Vagina (tissue), 2 donors: ENCODE results near the gene CHRNG. TPM values are rescaled to one million over a fixed set of nuclear protein-coding genes. Genes with fewer than 3 reads are reported as not detected.

Experiments used
- DNase-seq, 2 donors: peaks; one replicate each; pipeline ENCODE4 v3.0.0-alpha.2; 2017; ENCODE audit errors: extremely low spot score in 2 of 2
- H3K27ac ChIP-seq: fragments of 200-600 bp; sonication (generic); one replicate; pipeline ENCODE4 v1.5.1; 2019
- H3K27me3 ChIP-seq: fragments of 200-600 bp; sonication (generic); one replicate; pipeline ENCODE4 v1.5.1; 2019
- H3K36me3 ChIP-seq, 2 donors: fragments of 200-600 bp; sonication (generic); one replicate each; pipeline ENCODE4 v1.5.1; 2017 to 2019
- H3K4me1 ChIP-seq: fragments of 200-600 bp; sonication (generic); one replicate; pipeline ENCODE4 v1.5.1; 2019
- H3K4me3 ChIP-seq, 2 donors: fragments of 200-600 bp; sonication (generic); 1 replicate in 1 of 2; 2 replicates in 1 of 2; pipeline ENCODE4 v1.5.1; 2016 to 2019
- H3K9me3 ChIP-seq: fragments of 200-600 bp; sonication (generic); one replicate; pipeline ENCODE4 v1.5.1; 2019
- CTCF ChIP-seq, 3 experiments: fragments of 450-650 bp in 2 of 3; fragments of 200-600 bp in 1 of 3; sonication (generic) in 1 of 3; IDR thresholded peaks; one replicate each; pipeline ENCODE4 v1.5.1; 2017 to 2019; ENCODE audit warnings: antibody characterized with exemption in 3 of 3, mild to moderate bottlenecking in 2 of 3, moderate library complexity in 2 of 3
- POLR2A ChIP-seq, 2 donors: fragments of 450-650 bp; IDR thresholded peaks; one replicate each; pipeline ENCODE4 v1.6.1; 2017; ENCODE audit warnings: antibody characterized with exemption in 2 of 2, mild to moderate bottlenecking in 2 of 2, moderate library complexity in 2 of 2
- POLR2AphosphoS5 ChIP-seq, 2 donors: sonication (generic); formaldehyde crosslinking; IDR thresholded peaks; one replicate each; pipeline ENCODE4 v1.9.0; 2017; ENCODE audit warnings: antibody characterized with exemption in 2 of 2, mild to moderate bottlenecking in 2 of 2, low read depth in 1 of 2; ENCODE audit not compliant: insufficient read depth in 1 of 2
- intact Hi-C: fragments of 100-400 bp; cut with DNase I; formaldehyde crosslinking; loops from one replicate; pipeline ENCODE4 v1.15.1; 2023
- total RNA-seq: library from RNA; depleted of rRNA; stranded (reverse); fragments of >200 nt; gene quantifications from one replicate; pipeline ENCODE4 v1.2.3, GENCODE V29; 2016

CHRNG gene
- total RNA-seq, 1 donor from 2014 or later = not detected

GRCh38 chr2:232496501-232497270, 42.8 kb upstream of the CHRNG start:
- no peak overlapping the region for H3K27ac ChIP-seq
- H3K36me3 ChIP-seq = no peaks in the 10 kb centered on the region
- H3K27me3 ChIP-seq = no peaks in the 10 kb centered on the region
- no peaks in the 10 kb centered on the region for H3K4me1 ChIP-seq
- no peak for DNase-seq
- no peak for TF ChIP-seq POLR2AphosphoS5 (IDR thresholded peaks at IDR 0.05; ENCODE audit: insufficient read depth in 1 of 2, low read depth in 1 of 2)
- no peak for TF ChIP-seq CTCF (IDR thresholded peaks at IDR 0.05)
- no peak for TF ChIP-seq POLR2A (IDR thresholded peaks at IDR 0.05)
- no peak overlapping the region for H3K4me3 ChIP-seq
- intact Hi-C loops = no loop called here
- no peaks in the 10 kb centered on the region for H3K9me3 ChIP-seq

GRCh38 chr2:232497348-232497747, 42.1 kb upstream of the CHRNG start:
- no peaks in the 10 kb centered on the region for H3K36me3 ChIP-seq
- TF ChIP-seq POLR2A (IDR thresholded peaks at IDR 0.05) (no peak), POLR2AphosphoS5 (IDR thresholded peaks at IDR 0.05; ENCODE audit: insufficient read depth in 1 of 2, low read depth in 1 of 2) (no peak), CTCF (IDR thresholded peaks at IDR 0.05) (no peak)
- no peak overlapping the region for H3K4me3 ChIP-seq
- peaks cover 1% of the 10 kb centered on the region for H3K4me1 ChIP-seq
- H3K9me3 ChIP-seq = no peaks in the 10 kb centered on the region
- no peak for DNase-seq
- intact Hi-C loops = no loop called here
- no peak overlapping the region for H3K27ac ChIP-seq
- H3K27me3 ChIP-seq = no peaks in the 10 kb centered on the region

- Histone ChIP-seq H3K4me3 (no peak overlapping the region), H3K36me3 (no peaks in the 10 kb centered on the region), H3K27ac (no peak overlapping the region), H3K9me3 (no peaks in the 10 kb centered on the region), H3K27me3 (no peaks in the 10 kb centered on the region), H3K4me1 (peaks cover 12% of the 10 kb centered on the region)
- no peak for DNase-seq
- TF ChIP-seq CTCF (IDR thresholded peaks at IDR 0.05) = no peak
- no peak for TF ChIP-seq POLR2AphosphoS5 (IDR thresholded peaks at IDR 0.05; ENCODE audit: insufficient read depth in 1 of 2, low read depth in 1 of 2)
- TF ChIP-seq POLR2A (IDR thresholded peaks at IDR 0.05) = no peak
- intact Hi-C loops = no loop called here
Measured at GRCh38 chr2:232498452-232498851, 41.0 kb upstream of the CHRNG start.

- no peak overlapping the region for H3K4me3 ChIP-seq
- H3K27me3 ChIP-seq = no peaks in the 10 kb centered on the region
- H3K9me3 ChIP-seq = no peaks in the 10 kb centered on the region
Measured at GRCh38 chr2:232501331-232501771, 38.1 kb upstream of the CHRNG start.

More at GRCh38 chr2:232501331-232501771, 38.1 kb upstream of the CHRNG start:
- Histone ChIP-seq H3K27ac (no peak overlapping the region), H3K4me1 (peaks cover 16% of the 10 kb centered on the region), H3K36me3 (no peaks in the 10 kb centered on the region)
- intact Hi-C loops = no loop called here
- TF ChIP-seq CTCF (IDR thresholded peaks at IDR 0.05) (no peak), POLR2AphosphoS5 (IDR thresholded peaks at IDR 0.05; ENCODE audit: insufficient read depth in 1 of 2, low read depth in 1 of 2) (no peak), POLR2A (IDR thresholded peaks at IDR 0.05) (no peak)
- no peak for DNase-seq
